ENCODE results near the gene CCDC150. TPM values are rescaled to one million over a fixed set of nuclear protein-coding genes. Genes with fewer than 3 reads are reported as not detected.

The CCDC150 gene
- total RNA-seq, 1 donor from 2014 or later, result 69.4 TPM

DNA sequence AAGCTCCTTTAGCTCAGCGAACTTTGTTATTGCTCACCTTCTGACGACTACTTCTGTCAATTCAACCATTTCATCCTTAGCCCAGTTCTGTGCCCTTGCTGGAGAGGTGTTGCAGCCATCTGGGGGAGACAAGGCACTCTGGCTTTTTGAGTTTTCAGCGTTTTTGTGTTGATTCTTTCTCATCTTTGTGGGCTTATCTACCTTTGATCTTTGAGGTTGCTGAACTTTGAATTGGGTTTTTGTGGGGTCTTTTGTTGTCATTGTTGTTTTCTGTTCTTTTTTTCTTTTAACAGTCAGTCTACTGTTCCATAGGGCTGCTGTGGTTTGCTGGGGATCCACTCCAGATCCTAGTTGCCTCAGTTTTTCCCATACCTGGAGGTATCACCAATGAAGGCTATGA, 102.7 kb downstream of the CCDC150 start:
- Histone ChIP-seq H3K79me2 (ENCODE audit: low read depth) (no peaks in the 10 kb centered on the region), H3K27ac (no peak overlapping the region), H3K4me2 (peak overlapping the region; percentile 4), H2AFZ (replicated peaks) (no peak overlapping the region), H3K27me3 (no peaks in the 10 kb centered on the region), H4K20me1 (ENCODE audit: low read depth) (no peaks in the 10 kb centered on the region), H3K4me3 (no peak overlapping the region), H3K9ac (no peak overlapping the region), H3K9me3 (ENCODE audit: low read depth) (no peaks in the 10 kb centered on the region), H3F3A (ENCODE audit: low read depth) (no peaks in the 10 kb centered on the region), H3K4me1 (peaks cover 13% of the 10 kb centered on the region), H3K36me3 (no peaks in the 10 kb centered on the region)
- Mint-ChIP-seq H3K36me3 (peaks cover 33% of the 10 kb centered on the region), H3K9me3 (peaks cover 26% of the 10 kb centered on the region), H3K4me3 (no peak overlapping the region), H3K27ac (no peak overlapping the region), H3K27me3 (ENCODE audit: insufficient read depth, low read depth) (no peaks in the 10 kb centered on the region), H3K4me1 (no peaks in the 10 kb centered on the region)
- TF ChIP-seq EZH2 (IDR thresholded peaks at IDR 0.05) (no peak), EZH2phosphoT487 (IDR thresholded peaks at IDR 0.05) (no peak)
- TF ChIP-seq, protein P1, sequence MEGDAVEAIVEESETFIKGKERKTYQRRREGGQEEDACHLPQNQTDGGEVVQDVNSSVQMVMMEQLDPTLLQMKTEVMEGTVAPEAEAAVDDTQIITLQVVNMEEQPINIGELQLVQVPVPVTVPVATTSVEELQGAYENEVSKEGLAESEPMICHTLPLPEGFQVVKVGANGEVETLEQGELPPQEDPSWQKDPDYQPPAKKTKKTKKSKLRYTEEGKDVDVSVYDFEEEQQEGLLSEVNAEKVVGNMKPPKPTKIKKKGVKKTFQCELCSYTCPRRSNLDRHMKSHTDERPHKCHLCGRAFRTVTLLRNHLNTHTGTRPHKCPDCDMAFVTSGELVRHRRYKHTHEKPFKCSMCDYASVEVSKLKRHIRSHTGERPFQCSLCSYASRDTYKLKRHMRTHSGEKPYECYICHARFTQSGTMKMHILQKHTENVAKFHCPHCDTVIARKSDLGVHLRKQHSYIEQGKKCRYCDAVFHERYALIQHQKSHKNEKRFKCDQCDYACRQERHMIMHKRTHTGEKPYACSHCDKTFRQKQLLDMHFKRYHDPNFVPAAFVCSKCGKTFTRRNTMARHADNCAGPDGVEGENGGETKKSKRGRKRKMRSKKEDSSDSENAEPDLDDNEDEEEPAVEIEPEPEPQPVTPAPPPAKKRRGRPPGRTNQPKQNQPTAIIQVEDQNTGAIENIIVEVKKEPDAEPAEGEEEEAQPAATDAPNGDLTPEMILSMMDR (IDR thresholded peaks at IDR 0.05), result no peak
- DNase-seq (ENCODE audit: low spot score), result no peak

GRCh38 chr2:196742685-196743084, 103.2 kb downstream of the CCDC150 start:
- Histone ChIP-seq H3K9me3 (ENCODE audit: low read depth) (no peaks in the 10 kb centered on the region), H3K27ac (no peak overlapping the region), H3F3A (ENCODE audit: low read depth) (no peaks in the 10 kb centered on the region), H2AFZ (replicated peaks) (no peak overlapping the region), H3K4me1 (peaks cover 13% of the 10 kb centered on the region), H4K20me1 (ENCODE audit: low read depth) (no peaks in the 10 kb centered on the region), H3K36me3 (no peaks in the 10 kb centered on the region), H3K9ac (no peak overlapping the region), H3K4me3 (no peak overlapping the region), H3K4me2 (no peak overlapping the region), H3K79me2 (ENCODE audit: low read depth) (no peaks in the 10 kb centered on the region), H3K27me3 (no peaks in the 10 kb centered on the region)
- peaks cover 25% of the 10 kb centered on the region for H3K9me3 Mint-ChIP-seq
- no peak for DNase-seq (ENCODE audit: low spot score)
- H3K4me1 Mint-ChIP-seq, result no peaks in the 10 kb centered on the region
- no peak overlapping the region for H3K27ac Mint-ChIP-seq
- TF ChIP-seq EZH2 (IDR thresholded peaks at IDR 0.05) (no peak), EZH2phosphoT487 (IDR thresholded peaks at IDR 0.05) (no peak)
- TF ChIP-seq, protein P1 (IDR thresholded peaks at IDR 0.05), result no peak
- peaks cover 31% of the 10 kb centered on the region for H3K36me3 Mint-ChIP-seq
- H3K27me3 Mint-ChIP-seq (ENCODE audit: insufficient read depth, low read depth), result no peaks in the 10 kb centered on the region
- no peak overlapping the region for H3K4me3 Mint-ChIP-seq

GRCh38 chr2:196743165-196743564, 103.7 kb downstream of the CCDC150 start:
- H3K9ac ChIP-seq, result no peak overlapping the region
- no peak overlapping the region for H3K4me3 Mint-ChIP-seq
- H3K27ac Mint-ChIP-seq, result no peak overlapping the region
- H3K27me3 Mint-ChIP-seq (ENCODE audit: insufficient read depth, low read depth), result no peaks in the 10 kb centered on the region
- H3K27ac ChIP-seq, result no peak overlapping the region
- H3F3A ChIP-seq (ENCODE audit: low read depth), result no peaks in the 10 kb centered on the region
- H3K36me3 ChIP-seq, result no peaks in the 10 kb centered on the region
- TF ChIP-seq EZH2phosphoT487 (IDR thresholded peaks at IDR 0.05) (no peak), EZH2 (IDR thresholded peaks at IDR 0.05) (no peak)
- TF ChIP-seq, protein P1 (IDR thresholded peaks at IDR 0.05), result no peak
- H3K4me1 Mint-ChIP-seq, result no peaks in the 10 kb centered on the region
- H2AFZ ChIP-seq (replicated peaks), result no peak overlapping the region
- peaks cover 13% of the 10 kb centered on the region for H3K4me1 ChIP-seq
- no peaks in the 10 kb centered on the region for H3K79me2 ChIP-seq (ENCODE audit: low read depth)
- DNase-seq (ENCODE audit: low spot score), result no peak
- no peak overlapping the region for H3K4me2 ChIP-seq
- no peaks in the 10 kb centered on the region for H3K9me3 ChIP-seq (ENCODE audit: low read depth)
- H3K27me3 ChIP-seq, result no peaks in the 10 kb centered on the region
- no peak overlapping the region for H3K4me3 ChIP-seq
- peaks cover 27% of the 10 kb centered on the region for H3K36me3 Mint-ChIP-seq
- no peaks in the 10 kb centered on the region for H4K20me1 ChIP-seq (ENCODE audit: low read depth)
- peaks cover 20% of the 10 kb centered on the region for H3K9me3 Mint-ChIP-seq

Measured in neural progenitor cell (in vitro differentiated cells).